ENCODE data around the gene JMJD1C.

JMJD1C gene

GRCh38 chr10:63467841-63468240 lies 2.1 kb upstream of the JMJD1C start:
- no peak overlapping the region for H3K4me3 ChIP-seq (replicated peaks; ENCODE audit: low read depth, low read length)
- TF ChIP-seq CTCF (IDR thresholded peaks at IDR 0.05; ENCODE audit: low read length, missing control alignments) = no peak
- no peak for DNase-seq (ENCODE audit: low read depth)

GRCh38 chr10:63466144-63466935 lies 563 bp upstream of the JMJD1C start:
- no peak for TF ChIP-seq CTCF (IDR thresholded peaks at IDR 0.05; ENCODE audit: low read length, missing control alignments)
- peak; percentile 62 for DNase-seq (ENCODE audit: low read depth)
- peak overlapping the region; percentile 79 for H3K4me3 ChIP-seq (replicated peaks; ENCODE audit: low read depth, low read length)

- H3K4me3 ChIP-seq (replicated peaks; ENCODE audit: low read depth, low read length) = peak overlapping the region; percentile 79
- TF ChIP-seq CTCF (IDR thresholded peaks at IDR 0.05; ENCODE audit: low read length, missing control alignments) = no peak
- peak; percentile 44 for DNase-seq (ENCODE audit: low read depth)
Measured at GRCh38 chr10:63464402-63465292, 1.1 kb downstream of the JMJD1C start.

GRCh38 chr10:63462442-63462841 lies 3.3 kb downstream of the JMJD1C start:
- DNase-seq (ENCODE audit: low read depth) = no peak
- no peak for TF ChIP-seq CTCF (IDR thresholded peaks at IDR 0.05; ENCODE audit: low read length, missing control alignments)
- no peak overlapping the region for H3K4me3 ChIP-seq (replicated peaks; ENCODE audit: low read depth, low read length)

- no peak for TF ChIP-seq CTCF (IDR thresholded peaks at IDR 0.05; ENCODE audit: low read length, missing control alignments)
- no peak overlapping the region for H3K4me3 ChIP-seq (replicated peaks; ENCODE audit: low read depth, low read length)
- no peak for DNase-seq (ENCODE audit: low read depth)
Measured at GRCh38 chr10:63458177-63458576, 7.6 kb downstream of the JMJD1C start.

GRCh38 chr10:63457594-63457993 lies 8.2 kb downstream of the JMJD1C start:
- H3K4me3 ChIP-seq (replicated peaks; ENCODE audit: low read depth, low read length) = no peak overlapping the region
- no peak for TF ChIP-seq CTCF (IDR thresholded peaks at IDR 0.05; ENCODE audit: low read length, missing control alignments)
- DNase-seq (ENCODE audit: low read depth) = no peak
